H9 (cell line): ENCODE measurements around the gene LEKR1. TPM values are rescaled to one million over a fixed set of nuclear protein-coding genes. Genes with fewer than 3 reads are reported as not detected.

ENCODE experiments used
- DNase-seq: peaks from one replicate; pipeline ENCODE4 v3.0.0-alpha.2; 2017
- H2AFZ ChIP-seq: one replicate; pipeline ENCODE4 v1.6.1; 2013; ENCODE audit warnings: mild to moderate bottlenecking, low read length, control low read depth, moderate library complexity
- H2AK5ac ChIP-seq: 2 replicates; pipeline ENCODE4 v1.6.1; 2013; ENCODE audit warnings: low read length, control low read depth, mixed read lengths; ENCODE audit not compliant: insufficient read length
- H2BK120ac ChIP-seq: one replicate; pipeline ENCODE4 v1.6.1; 2013; ENCODE audit warnings: low read depth, mild to moderate bottlenecking, low read length, control low read depth, inconsistent platforms; ENCODE audit not compliant: poor library complexity, severe bottlenecking
- H2BK12ac ChIP-seq: 2 replicates; pipeline ENCODE4 v1.6.1; 2013; ENCODE audit warnings: low read length, control low read depth, mixed read lengths, low read depth; ENCODE audit not compliant: insufficient read length
- H2BK15ac ChIP-seq: 2 replicates; pipeline ENCODE4 v1.6.1; 2013; ENCODE audit warnings: low read depth, low read length, control low read depth
- H2BK20ac ChIP-seq: one replicate; pipeline ENCODE4 v1.6.1; 2013; ENCODE audit warnings: low read depth, mild to moderate bottlenecking, low read length, control low read depth, inconsistent platforms; ENCODE audit not compliant: poor library complexity, severe bottlenecking
- H2BK5ac ChIP-seq: 2 replicates; pipeline ENCODE4 v1.6.1; 2013; ENCODE audit warnings: low read length, control low read depth, mixed read lengths; ENCODE audit not compliant: insufficient read length
- H3K14ac ChIP-seq: 2 replicates; pipeline ENCODE4 v1.6.1; 2013; ENCODE audit warnings: low read length, control low read depth; ENCODE audit not compliant: insufficient read depth
- H3K18ac ChIP-seq: 2 replicates; pipeline ENCODE4 v1.6.1; 2013; ENCODE audit warnings: low read depth, mild to moderate bottlenecking, mixed read lengths, low read length, control low read depth; ENCODE audit not compliant: insufficient read length
- H3K23ac ChIP-seq: 2 replicates; pipeline ENCODE4 v1.6.1; 2013; ENCODE audit warnings: low read length, control low read depth, mixed read lengths, low read depth; ENCODE audit not compliant: insufficient read length
- H3K23me2 ChIP-seq: 2 replicates; pipeline ENCODE4 v1.6.1; 2013; ENCODE audit warnings: low read depth, mild to moderate bottlenecking, mixed read lengths, low read length, control low read depth; ENCODE audit not compliant: insufficient read length, poor library complexity, severe bottlenecking
- H3K27ac ChIP-seq: 2 replicates; pipeline ENCODE4 v1.5.1; 2013; ENCODE audit warnings: low read length, control low read depth, mixed read lengths, low read depth; ENCODE audit not compliant: insufficient read length
- H3K27me3 ChIP-seq: 2 replicates; pipeline ENCODE4 v1.6.1; 2013; ENCODE audit warnings: low read length, control low read depth, inconsistent platforms; ENCODE audit not compliant: insufficient read depth
- H3K4ac ChIP-seq: 2 replicates; pipeline ENCODE4 v1.6.1; 2013; ENCODE audit warnings: low read depth, mild to moderate bottlenecking, control low read depth, inconsistent platforms, low read length, moderate library complexity
- H3K4me1 ChIP-seq: 2 replicates; pipeline ENCODE4 v1.6.1; 2013; ENCODE audit warnings: low read length, control low read depth, inconsistent platforms; ENCODE audit not compliant: insufficient read depth
- H3K4me2 ChIP-seq: 2 replicates; pipeline ENCODE4 v1.6.1; 2013; ENCODE audit warnings: low read length, control low read depth, mixed read lengths; ENCODE audit not compliant: insufficient read length, insufficient read depth
- H3K56ac ChIP-seq: 2 replicates; pipeline ENCODE4 v1.6.1; 2013; ENCODE audit warnings: low read depth, mild to moderate bottlenecking, mixed read lengths, low read length, control low read depth; ENCODE audit not compliant: insufficient read length
- H3K79me1 ChIP-seq: 2 replicates; pipeline ENCODE4 v1.6.1; 2013; ENCODE audit warnings: low read depth, mild to moderate bottlenecking, moderate library complexity, low read length, control low read depth, inconsistent platforms; ENCODE audit not compliant: insufficient read depth, poor library complexity, severe bottlenecking
- H3K79me2 ChIP-seq: 2 replicates; pipeline ENCODE4 v1.6.1; 2013; ENCODE audit warnings: low read length, control low read depth, inconsistent platforms; ENCODE audit not compliant: insufficient read depth
- H3K9ac ChIP-seq: 2 replicates; pipeline ENCODE4 v1.6.1; 2013; ENCODE audit warnings: low read length, control low read depth, mixed read lengths; ENCODE audit not compliant: insufficient read length; ENCODE audit errors: extremely low read depth
- H3K9me3 ChIP-seq: one replicate; pipeline ENCODE4 v1.6.1; 2013; ENCODE audit warnings: low read depth, low read length, inconsistent platforms; ENCODE audit not compliant: control insufficient read depth
- H3T11ph ChIP-seq: one replicate; pipeline ENCODE4 v1.6.1; 2013; ENCODE audit warnings: mild to moderate bottlenecking, low read length, control low read depth, inconsistent platforms
- H4K20me1 ChIP-seq: one replicate; pipeline ENCODE4 v1.6.1; 2013; ENCODE audit not compliant: control insufficient read depth, insufficient read length, insufficient read depth
- H4K5ac ChIP-seq: 2 replicates; pipeline ENCODE4 v1.6.1; 2013; ENCODE audit warnings: low read depth, mild to moderate bottlenecking, mixed read lengths, low read length, control low read depth; ENCODE audit not compliant: insufficient read length
- H4K8ac ChIP-seq: replicated peaks from 2 replicates; pipeline ENCODE4 v1.6.1; 2013; ENCODE audit warnings: low read length, control low read depth, mixed read lengths, low read depth; ENCODE audit not compliant: insufficient read length
- H4K91ac ChIP-seq: 2 replicates; pipeline ENCODE4 v1.6.1; 2013; ENCODE audit warnings: low read depth, mild to moderate bottlenecking, moderate library complexity, mixed read lengths, low read length, control low read depth; ENCODE audit not compliant: insufficient read length
- H3K27ac Mint-ChIP-seq, 3 experiments: 2 replicates in 2 of 3; 3 replicates in 1 of 3; pipeline ENCODE4 v1.8.0; 2020 to 2021; ENCODE audit warnings: mixed read lengths in 3 of 3, mild to moderate bottlenecking in 1 of 3, moderate library complexity in 1 of 3
- H3K27me3 Mint-ChIP-seq: 2 replicates; pipeline ENCODE4 v1.8.0; 2021; ENCODE audit warnings: low read depth, mild to moderate bottlenecking, moderate library complexity, mixed read lengths
- H3K36me3 Mint-ChIP-seq, 3 experiments: 2 replicates in 2 of 3; 3 replicates in 1 of 3; pipeline ENCODE4 v1.8.0; 2020 to 2021; ENCODE audit warnings: low read depth in 3 of 3, mixed read lengths in 3 of 3; ENCODE audit not compliant: insufficient read depth in 1 of 3
- H3K4me1 Mint-ChIP-seq, 2 experiments: 2 replicates each; pipeline ENCODE4 v1.8.0; 2020; ENCODE audit warnings: mixed read lengths in 2 of 2
- H3K4me3 Mint-ChIP-seq, 2 experiments: 2 replicates in 1 of 2; 3 replicates in 1 of 2; pipeline ENCODE4 v1.8.0; 2020 to 2021; ENCODE audit warnings: mild to moderate bottlenecking in 2 of 2, mixed read lengths in 2 of 2, moderate library complexity in 1 of 2
- H3K9me3 Mint-ChIP-seq, 2 experiments: 2 replicates in 1 of 2; 3 replicates in 1 of 2; pipeline ENCODE4 v1.8.0; 2020; ENCODE audit warnings: mild to moderate bottlenecking in 2 of 2, mixed read lengths in 2 of 2, moderate library complexity in 1 of 2
- WGBS: extraction: QIAGEN DNeasy Blood & Tissue Kit; methylation state at CpG from one replicate; pipeline ENCODE4 v1.1.7; 2013; ENCODE audit warnings: missing lambda C conversion rate, low lambda C conversion rate, mixed read lengths; ENCODE audit not compliant: insufficient read length; ENCODE audit errors: extremely low coverage; 5-methylcytosine and 5-hydroxymethylcytosine counted together
- total RNA-seq: library from RNA; stranded (reverse); gene quantifications from 2 replicates; pipeline ENCODE4 v1.2.1, GENCODE V29; 2021
- TF ChIP-seq, protein P1 (sequence below): fragments of 200-600 bp; sonication (generic); conservative IDR thresholded peaks from 3 replicates; pipeline ENCODE4 v1.8.0; 2021; ENCODE audit warnings: antibody characterized with exemption, mild to moderate bottlenecking

LEKR1 gene
- total RNA-seq, 1 experiment from 2014 or later = not detected

DNA sequence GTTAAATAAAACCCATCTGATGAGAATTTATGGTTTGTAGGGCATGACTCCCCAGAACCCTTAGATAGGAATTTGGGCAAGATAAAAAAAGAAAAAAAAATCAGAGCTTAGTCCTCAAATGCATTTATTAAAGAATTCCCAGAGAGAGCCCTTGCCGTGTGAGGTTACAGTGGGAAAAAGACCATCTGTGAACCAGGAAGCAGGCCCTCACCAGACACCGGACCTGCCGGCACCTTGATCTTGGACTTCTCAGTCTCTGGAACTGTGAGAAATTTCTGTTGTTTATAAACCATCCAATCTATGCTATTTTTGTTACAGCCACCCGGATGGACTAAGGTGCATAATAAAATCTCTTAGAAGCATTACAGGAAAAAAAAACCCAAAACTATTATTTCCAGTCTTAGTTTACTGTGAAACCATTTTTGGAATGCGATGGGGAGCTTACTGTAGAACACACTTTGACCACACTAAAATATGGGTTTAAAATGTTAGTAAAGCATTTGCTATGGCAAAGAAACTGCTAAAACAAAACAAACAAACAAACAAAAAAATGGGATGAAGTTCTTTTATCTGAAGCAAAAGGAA lies 72.2 kb downstream of the LEKR1 start:
- H3K9me3 ChIP-seq = no peaks in the 10 kb centered on the region
- H3K14ac ChIP-seq = no peak overlapping the region
- no peak overlapping the region for H2BK5ac ChIP-seq
- H3K4ac ChIP-seq = no peak overlapping the region
- H3K23ac ChIP-seq = no peak overlapping the region
- TF ChIP-seq, protein P1, sequence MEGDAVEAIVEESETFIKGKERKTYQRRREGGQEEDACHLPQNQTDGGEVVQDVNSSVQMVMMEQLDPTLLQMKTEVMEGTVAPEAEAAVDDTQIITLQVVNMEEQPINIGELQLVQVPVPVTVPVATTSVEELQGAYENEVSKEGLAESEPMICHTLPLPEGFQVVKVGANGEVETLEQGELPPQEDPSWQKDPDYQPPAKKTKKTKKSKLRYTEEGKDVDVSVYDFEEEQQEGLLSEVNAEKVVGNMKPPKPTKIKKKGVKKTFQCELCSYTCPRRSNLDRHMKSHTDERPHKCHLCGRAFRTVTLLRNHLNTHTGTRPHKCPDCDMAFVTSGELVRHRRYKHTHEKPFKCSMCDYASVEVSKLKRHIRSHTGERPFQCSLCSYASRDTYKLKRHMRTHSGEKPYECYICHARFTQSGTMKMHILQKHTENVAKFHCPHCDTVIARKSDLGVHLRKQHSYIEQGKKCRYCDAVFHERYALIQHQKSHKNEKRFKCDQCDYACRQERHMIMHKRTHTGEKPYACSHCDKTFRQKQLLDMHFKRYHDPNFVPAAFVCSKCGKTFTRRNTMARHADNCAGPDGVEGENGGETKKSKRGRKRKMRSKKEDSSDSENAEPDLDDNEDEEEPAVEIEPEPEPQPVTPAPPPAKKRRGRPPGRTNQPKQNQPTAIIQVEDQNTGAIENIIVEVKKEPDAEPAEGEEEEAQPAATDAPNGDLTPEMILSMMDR = no peak
- no peaks in the 10 kb centered on the region for H3K4me1 ChIP-seq
- no peaks in the 10 kb centered on the region for H3K23me2 ChIP-seq
- H3K56ac ChIP-seq = no peak overlapping the region
- Mint-ChIP-seq H3K27me3 (no peaks in the 10 kb centered on the region), H3K4me3 (no peak overlapping the region), H3K9me3 (peaks cover 10 to 16% of the 10 kb centered on the region in 2 experiments; a peak in 3 of 5 replicates), H3K4me1 (peaks cover 14 to 18% of the 10 kb centered on the region in 2 experiments), H3K36me3 (peaks cover 0 to 21% (median 1%) of the 10 kb centered on the region in 3 experiments; a peak in 4 of 7 replicates), H3K27ac (peak overlapping the region in 1 of 3 experiments; percentile 40; a peak in 1 of 7 replicates)
- H2AK5ac ChIP-seq = no peak overlapping the region
- H4K5ac ChIP-seq = no peak overlapping the region
- no peak overlapping the region for H3K9ac ChIP-seq
- H3K18ac ChIP-seq = no peak overlapping the region
- DNase-seq = no peak
- H2BK15ac ChIP-seq = no peak overlapping the region
- H3K79me2 ChIP-seq = no peaks in the 10 kb centered on the region
- no peak overlapping the region for H2BK120ac ChIP-seq
- no peak overlapping the region for H4K8ac ChIP-seq
- no peak overlapping the region for H3K27ac ChIP-seq
- no peak overlapping the region for H2BK20ac ChIP-seq
- WGBS = no CpG with 5 or more reads among the region's 5 CpGs
- no peak overlapping the region for H2AFZ ChIP-seq
- H3K79me1 ChIP-seq = no peaks in the 10 kb centered on the region
- no peak overlapping the region for H3T11ph ChIP-seq
- H3K27me3 ChIP-seq = no peaks in the 10 kb centered on the region
- no peak overlapping the region for H3K4me2 ChIP-seq
- no peak overlapping the region for H2BK12ac ChIP-seq
- H4K20me1 ChIP-seq = no peaks in the 10 kb centered on the region
- H4K91ac ChIP-seq = no peak overlapping the region
